SIG-M5 treated with dmso at 0.1 percent for 504 hours (cell line): ENCODE measurements around the gene FGD6.
"Not testable (repeated sequence)": the region's sequence is repeated elsewhere in the genome, so short reads cannot be mapped to it uniquely, and the experiment has no call there.

Source experiments
- DNase-seq: peaks from one replicate; lab custom pipeline; 2025; ENCODE audit not compliant: unreplicated experiment; lab: John Stamatoyannopoulos, UW

The FGD6 gene

DNA sequence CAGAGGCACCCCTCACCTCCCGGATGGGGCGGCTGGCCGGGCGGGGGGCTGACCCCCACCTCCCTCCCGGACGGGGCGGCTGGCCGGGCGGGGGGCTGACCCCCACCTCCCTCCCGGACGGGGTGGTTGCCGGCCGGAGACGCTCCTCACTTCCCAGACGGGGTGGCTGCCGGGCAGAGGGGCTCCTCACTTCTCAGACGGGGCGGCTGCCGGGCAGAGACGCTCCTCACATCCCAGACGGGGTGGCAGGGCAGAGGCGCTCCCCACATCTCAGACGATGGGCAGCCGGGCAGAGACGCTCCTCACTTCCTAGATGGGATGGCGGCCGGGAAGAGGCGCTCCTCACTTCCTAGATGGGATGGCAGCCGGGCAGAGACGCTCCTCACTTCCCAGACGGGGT, 18.4 kb upstream of the FGD6 start:
- DNase-seq, result not testable (repeated sequence)

DNA sequence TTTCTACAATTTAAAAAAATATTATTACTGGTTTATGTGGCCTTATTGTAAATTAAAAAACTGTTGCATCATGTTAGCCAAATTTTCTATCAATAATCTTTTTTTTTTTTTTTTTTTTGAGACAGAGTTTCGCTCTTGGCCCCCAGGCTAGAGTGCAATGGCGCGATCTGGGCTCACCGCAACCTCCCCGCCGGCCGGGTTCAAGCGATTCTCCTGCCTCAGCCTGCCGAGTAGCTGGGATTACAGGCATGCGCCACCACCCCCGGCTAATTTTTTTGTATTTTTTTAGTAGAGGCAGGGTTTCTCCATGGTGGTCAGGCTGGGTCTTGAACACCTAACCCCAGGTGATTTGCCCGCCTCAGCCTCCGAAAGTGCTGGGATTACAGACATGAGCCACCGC, 16.9 kb upstream of the FGD6 start:
- not testable (repeated sequence) for DNase-seq

DNA sequence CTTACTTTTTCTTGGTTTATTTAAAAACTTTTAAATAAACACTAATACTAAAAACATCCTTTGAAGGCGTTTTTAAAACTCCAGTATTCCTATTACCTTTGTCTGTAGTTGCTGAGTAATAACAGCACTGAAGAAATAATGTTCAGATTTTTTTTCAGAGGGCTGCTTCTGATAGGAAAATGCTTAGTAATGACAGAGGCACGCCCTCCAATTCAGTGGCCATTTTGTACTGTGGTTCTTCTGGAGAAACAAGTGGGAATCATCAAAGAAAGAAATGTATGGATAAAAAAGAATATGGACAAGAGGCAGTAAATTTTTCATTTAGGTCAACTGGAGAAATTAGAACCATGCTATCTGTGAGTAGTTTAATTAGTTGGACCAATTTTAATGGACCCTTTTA, 13.9 kb upstream of the FGD6 start:
- no peak for DNase-seq

DNA sequence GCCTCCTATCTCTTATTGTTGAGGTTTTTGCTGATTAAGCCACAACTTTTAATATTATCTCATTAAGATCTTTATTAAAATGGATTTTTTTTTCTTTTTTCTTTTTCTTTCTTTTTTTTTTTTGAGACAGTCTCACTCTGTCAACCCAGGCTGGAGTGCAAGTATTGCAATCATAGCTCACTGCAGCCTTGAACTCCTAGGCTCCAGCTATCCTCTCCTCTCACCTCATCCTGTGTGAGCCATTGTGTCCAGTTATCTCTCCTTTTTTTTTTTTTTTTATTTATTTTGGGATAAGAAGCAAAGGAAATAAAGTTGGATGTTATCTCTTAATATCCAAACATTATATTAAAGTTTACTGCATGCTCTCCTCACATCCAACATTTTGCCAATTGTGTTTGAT, 13.0 kb upstream of the FGD6 start:
- DNase-seq, result no peak

DNA sequence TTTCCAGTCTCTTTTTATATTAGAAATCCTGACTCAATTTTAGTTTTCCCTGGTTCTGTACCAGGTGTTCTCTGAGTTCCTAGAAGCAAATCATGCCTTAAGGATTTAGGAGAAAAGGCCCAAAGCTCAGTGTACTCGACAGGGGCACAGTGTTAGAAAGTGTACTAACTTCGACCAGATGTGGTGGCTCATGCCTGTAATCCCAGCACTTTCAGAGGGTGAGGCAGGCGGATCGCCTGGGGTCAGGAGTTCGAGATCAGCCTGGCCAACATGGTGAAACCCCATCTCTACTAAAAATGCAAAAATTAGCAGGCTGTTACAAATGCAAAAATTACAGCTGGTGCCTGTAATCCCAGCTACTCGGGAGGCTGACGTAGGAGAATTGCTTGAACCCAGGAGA, 12.4 kb upstream of the FGD6 start:
- no peak for DNase-seq

DNA sequence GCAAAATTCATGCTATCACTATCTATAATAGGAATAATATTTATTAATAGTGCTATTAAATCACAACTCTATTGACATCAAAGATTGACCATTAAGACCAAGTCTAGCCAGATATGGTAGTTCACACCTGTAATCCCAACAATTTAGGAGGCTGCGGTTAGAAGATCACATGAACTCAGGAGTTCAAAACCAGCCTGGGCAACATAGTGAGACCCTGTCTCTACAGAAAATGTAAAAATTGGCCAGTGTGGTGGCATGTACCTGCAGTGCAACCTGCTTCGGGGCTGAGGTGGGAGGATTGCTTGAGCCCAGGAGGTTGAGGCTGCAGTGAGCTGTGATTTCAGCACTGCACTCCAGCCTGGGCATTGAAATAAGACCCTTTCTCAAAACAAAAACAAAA, 11.3 kb upstream of the FGD6 start:
- DNase-seq, result no peak

DNA sequence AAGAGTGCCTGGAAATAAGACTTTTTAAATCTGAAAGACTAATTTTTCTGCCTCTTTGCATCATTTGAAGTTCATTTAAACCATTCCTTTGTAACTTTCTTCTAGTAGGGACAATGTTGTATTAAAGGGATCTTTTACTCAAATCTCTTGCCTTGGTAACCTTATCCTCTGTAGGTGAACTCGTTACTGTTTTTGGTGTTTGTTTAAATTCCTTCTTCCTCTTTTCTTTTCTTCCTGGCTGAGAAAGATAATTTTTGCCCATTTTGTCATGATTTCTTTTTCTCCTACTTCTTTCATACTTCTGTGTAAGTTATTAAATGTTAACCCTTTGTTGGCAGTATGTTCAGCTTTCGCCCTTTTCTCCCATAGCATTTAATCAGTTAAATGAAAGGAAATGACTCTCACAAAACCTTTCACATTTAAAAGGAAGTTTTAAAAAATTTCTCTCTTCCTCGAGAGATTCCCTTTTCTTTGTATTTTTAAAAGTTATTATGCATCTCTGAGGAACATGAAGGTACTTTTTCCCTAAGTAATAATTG, 10.6 kb upstream of the FGD6 start:
- DNase-seq, result no peak

DNA sequence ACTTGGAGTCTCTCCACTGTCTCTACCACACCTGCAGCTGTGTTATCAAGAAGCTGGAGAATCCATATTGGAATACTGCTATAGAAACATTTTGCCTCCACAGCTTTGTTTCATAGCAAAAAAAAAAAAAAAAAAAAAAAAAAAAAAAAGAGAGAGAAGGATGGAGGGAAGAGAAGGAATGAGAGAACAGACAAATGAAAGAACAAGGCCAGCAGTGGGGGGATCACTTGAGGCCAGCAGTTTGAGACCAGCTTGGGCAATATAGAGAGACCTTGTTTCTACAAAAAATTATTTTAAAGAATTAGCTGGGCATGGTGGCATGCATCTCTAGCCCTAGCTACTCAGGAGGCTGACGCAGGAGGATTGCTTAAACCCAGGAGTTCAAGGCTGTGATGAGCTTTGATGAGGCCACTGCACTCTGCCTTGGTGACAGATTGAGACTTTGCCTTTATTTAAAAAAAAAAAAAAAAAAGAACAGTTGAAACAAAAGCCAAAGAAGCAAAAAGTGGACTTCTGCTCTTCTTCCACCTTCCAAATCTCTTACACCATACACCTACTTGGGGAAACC, 8.5 kb upstream of the FGD6 start:
- DNase-seq, result no peak

DNA sequence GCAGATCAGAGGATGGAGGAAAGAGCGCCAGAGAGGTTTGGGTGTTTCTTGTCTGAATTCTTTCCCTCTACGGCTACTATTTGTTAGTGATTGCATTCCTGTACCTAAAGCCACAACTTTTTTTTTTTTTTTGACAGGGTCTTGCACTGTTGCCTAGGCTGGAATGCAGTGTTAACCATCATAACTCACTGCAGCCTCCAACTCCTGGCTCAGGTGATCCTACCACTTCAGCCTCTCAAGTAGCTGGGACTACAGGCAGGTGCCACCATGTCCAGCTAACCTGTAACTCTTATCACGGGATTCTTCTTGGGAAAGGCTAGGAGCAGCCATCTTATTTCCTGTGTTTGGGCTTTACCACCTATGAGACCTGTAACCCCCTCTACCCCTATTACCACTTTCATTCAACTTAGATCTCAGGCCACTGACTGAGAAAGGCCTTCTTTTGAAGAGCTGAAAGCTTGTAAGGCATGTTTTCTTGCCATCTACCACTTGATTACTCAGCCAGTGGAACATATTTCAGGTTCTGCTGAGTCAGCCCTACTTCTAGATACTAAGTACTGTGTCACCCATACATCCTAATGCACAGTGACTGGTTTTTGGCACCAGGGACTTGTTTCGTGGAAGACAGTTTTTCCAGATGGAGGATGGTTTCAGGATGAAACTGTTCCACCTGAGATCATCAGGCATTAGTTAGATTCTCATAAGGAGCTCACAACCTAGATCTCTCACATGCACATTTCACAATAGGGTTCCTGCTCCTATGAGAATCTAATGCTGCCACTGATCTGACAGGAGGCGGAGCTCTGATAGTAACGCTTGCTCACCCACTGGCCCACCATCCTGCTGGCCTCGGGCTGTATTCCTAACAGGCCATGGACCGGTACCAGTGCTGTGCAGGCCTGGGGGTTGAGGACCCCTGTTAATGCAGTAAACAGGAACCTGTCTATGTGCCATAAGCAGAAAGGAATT, 7.2 kb upstream of the FGD6 start:
- no peak for DNase-seq

DNA sequence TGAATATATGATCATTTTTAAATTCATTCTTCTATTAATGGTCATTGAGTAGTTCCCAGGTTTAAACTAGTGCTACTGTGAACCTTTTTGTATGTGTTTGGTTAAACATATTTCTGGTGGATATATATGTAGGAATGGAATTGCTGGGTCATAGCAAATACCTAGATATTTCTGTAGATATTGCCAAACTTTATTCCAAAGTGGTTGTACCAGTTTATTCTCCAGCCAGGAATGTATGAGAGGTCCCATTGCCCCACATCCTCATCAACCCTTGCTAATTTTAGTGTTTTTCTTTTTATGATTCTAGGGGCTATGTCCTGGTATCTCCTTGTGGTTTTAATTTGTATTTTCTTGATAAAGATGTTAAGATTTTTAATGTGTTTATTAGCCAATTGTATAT, 3.5 kb upstream of the FGD6 start:
- DNase-seq, result no peak

DNA sequence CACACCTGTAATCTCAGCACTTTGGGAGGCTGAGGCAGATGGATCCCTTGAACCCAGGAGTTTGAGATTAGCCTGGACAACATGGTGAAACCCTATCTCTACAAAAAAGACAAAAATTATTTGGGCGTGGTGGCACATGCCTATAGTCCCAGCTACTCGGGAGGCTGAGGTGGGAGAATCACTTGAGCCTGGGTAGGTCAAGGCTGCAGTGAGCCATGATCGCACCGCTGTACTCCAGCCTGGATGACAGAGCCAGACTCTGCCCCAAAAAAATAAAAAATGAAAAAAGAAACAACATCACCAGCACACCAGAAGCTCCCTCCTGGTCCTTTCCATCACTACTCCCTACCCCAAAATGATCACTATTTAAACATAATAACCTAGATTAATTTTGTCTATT, 2.9 kb upstream of the FGD6 start:
- DNase-seq, result no peak

DNA sequence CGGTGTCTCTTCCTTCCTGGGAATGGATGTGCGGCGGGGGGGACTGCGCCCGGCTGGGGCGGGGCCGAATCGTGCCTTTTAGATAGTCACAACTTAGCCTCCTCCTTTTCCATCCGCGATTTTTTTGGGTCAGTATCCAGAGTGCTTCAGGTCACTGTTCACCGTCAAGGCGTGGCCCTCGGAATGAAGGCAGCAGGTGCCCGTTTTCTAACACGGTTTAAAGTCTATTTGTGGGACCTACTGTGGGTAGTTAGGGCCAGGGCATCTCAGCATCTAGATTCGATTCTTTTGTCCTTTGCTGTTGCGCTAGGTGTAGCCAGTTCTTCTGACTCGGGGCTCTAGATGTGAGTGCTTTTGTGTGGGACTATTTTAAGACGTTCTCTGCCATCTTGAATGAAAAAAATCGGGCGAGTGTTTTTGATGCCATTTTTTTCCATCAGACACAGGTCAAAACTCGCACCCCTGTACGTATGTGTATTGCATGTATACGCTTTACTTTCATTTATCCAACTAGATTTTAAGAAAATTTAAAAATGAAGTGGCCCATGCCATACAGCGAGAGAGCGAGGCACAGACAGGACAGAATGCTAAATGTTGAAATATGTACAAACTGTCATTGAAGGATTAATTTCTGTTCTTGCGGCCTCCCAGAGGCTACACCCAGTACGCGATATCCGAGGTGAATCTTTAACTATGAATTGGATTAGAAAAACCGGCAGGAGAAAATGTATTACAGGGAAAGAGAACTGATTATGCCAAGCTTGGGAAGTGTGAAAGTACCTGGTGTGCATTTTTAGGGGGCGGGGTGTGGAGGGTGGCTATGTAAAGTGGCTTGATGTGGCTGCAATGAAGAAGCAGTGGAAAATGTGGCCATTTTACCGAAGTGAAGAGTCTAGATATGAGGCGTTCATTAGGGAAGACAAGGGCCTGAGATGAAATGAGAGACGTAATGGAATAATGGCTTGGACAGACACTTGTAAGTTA, 1.2 kb upstream of the FGD6 start:
- peak; percentile 64 for DNase-seq

DNA sequence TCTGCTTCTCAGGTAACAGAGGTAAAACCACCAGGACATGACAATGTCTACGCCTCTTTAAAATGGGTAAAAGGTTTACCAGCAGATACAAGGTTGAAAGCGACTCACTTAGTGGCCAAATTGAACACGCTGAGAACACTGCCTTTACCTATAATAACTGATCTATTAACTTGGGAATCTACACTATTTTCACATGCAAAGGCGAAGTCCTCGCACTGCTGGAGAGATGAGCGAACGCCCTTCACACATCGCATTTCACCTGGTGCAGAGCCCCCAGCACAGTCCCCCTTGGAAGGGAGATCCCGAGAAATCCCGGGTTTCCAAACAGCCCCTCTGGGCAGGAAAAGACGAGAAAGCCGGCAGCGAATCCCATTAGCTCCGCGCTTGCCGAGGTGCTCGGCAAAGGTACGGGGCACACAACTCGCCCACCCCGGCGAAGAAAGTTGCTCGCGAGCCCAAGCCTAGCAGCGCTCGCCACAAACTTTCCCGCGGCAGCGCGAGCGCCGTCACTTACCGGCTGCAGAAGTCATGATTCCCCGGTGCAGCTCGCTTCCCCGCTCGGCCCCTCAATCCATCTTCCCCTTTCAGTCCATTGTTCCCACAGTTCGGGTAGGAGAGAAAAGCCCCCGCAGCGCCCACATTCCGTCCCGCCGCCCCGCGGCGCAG, 423 bp downstream of the FGD6 start:
- peak; percentile 73 for DNase-seq

DNA sequence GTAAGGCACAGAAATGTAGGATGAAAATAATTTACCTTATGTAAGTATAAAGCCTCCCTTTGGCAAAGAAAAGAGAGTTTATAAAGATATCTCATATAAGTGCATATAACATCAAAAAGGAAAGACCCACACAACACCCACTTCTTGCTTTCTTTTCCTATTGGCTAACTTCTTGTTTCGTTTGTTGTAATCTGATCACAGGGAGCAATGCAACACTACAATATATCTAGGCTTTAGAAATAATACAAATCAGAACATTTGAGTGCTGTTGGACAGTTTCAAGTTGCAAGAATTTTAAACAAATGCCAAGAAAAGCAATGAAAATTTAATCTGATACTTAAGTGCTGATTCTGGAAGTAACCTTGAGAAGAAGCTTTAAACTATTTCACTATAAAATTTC, 1.3 kb downstream of the FGD6 start:
- peak; percentile 67 for DNase-seq

DNA sequence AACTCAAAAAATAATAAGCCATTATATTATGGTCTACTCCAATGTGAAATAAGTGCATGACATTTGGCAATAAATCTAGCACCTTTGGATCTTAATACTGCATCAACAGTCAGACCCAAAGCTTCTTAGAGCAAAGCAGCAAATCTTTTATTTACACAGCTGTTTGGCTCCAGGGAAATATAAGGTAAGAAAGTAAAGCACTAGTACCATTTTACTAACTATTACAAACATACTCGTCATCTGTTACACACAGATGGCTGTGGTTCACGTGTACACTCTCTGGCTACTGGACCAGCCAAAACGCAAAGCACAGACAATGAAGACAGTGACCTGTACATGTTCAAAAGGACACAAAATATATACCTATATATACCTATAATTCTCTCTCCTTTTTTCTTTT, 2.8 kb downstream of the FGD6 start:
- no peak for DNase-seq

DNA sequence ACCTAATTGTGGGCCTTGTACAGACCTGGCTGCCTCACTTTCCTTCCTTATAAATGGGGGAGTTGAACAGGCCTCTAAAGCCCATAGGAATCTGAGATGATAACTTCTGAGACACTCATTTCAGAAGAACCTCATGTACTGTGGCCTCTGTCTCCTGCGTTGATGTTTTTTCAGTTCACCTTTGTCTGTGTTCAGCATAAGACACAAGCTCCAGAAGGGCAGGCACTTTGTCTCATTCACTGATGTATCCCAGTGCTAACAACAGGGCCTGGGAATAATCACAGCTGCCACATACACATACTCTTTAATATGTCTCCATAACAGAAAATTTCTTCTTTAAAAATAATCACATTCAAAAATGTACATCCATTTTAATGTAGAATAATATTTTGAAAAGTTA, 3.3 kb downstream of the FGD6 start:
- DNase-seq, result no peak

DNA sequence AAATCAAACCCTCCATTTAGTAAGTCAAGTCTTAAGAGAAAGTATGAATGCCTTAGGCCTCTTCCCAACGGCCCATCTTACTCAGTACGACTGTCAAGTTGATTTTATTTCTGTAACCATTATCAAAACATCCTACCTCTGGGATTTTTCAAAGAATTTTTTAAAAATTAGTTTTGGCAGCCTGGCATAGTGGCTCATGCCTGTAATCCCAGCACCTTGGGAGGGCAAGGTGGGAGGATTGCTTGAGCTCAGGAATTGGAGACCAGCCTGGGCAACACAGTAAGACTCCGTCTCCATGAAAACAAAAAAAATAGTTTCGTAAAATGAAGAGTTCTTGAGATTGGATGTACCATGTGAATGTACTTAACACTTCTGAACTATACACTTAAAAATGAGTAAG, 4.1 kb downstream of the FGD6 start:
- DNase-seq, result no peak

DNA sequence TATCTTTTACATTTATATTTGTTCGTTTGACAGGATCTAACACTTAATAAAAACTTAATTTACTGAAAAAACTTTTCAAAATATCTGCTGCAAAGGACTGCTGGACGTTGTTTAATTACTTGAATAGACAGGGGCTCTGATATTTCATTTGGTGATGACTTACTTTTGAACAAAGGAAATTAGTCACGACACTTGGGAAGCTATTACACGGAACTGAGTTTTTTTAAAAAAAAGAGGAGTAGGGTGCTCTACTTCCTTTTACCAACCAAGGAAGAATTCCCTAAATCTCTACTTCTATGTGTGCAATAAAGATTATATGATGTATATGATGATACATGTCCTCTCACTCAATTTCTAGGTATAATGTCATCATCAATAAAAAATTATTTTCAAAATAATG, 4.7 kb downstream of the FGD6 start:
- no peak for DNase-seq

DNA sequence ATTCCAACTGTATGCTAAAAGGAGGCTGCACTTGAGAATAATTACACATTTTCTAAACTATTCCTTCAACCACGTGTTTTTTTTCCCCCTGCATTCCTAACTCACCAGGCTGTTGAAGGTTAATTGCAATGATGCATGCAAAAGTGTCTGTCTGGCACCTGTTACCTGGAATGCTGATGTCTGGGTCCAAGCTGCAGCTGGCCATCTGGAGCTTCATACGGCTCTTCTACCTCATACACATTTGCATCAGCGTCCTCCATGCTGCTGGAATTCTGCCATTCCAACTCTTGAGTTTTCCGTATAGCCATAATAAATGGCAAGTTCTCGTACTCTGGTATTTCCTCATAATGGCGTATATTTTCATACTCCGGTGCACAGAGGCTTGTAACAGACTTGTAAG, 8.6 kb downstream of the FGD6 start:
- DNase-seq, result no peak

DNA sequence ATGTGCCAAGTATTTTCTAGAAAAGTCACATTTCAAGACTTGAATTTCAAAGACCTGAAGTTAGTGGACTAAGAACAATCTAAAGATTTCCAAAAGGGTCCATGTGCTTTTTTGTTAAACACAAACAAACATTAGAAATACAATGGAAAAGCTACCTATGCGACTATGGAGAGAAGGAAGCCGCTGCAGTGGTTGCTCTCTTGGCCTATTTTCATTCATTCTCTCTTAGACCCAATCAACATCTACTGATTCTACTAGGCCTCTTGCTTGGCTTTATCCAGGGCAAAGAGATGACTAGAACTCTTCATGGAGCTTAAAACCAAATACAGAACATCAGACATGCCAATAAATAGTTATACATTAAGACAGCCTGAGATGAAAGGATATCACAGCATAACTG, 9.9 kb downstream of the FGD6 start:
- DNase-seq, result no peak

DNA sequence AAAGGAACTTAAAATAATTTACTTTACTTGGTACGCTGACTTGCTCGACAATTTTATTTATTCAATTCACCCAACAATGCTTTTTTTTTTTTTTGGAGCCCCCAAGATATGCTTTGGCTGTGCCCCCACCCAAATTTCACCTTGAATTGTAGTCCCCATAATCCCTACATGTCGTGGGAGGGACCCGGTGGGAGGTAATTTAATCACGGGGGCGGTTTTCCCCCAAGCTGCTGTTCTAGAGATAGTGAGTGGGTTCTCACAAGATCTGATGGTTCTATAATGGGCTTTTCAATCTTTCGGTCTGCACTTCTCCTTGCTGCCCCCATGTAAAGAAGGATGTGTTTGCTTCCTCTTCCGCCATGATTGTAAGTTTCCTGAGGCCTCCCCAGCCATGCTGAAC, 10.4 kb downstream of the FGD6 start:
- DNase-seq, result no peak
